ENCODE data around the gene GATA1.

GATA1 gene

DNA sequence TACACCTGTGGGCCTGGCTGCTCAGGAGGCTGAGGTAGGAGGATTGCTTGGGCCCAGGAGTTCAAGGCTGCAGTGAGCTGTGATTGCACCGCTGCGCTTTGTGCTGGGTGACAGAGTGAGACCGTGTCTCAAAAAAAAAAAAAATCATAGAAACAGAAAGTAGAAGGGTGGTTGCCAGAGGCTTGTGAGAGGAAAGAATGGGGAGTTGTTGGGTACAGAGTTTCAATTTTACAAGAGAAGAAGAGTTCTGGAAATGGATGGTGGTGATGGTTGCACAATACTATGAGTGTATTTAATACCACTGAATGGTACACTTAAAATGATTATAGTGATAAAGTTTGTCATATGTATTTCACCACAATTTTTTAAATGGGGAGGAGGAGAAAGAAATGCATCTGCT lies 35.0 kb upstream of the GATA1 start:
- H3K9ac ChIP-seq (ENCODE audit: low read depth, low read length, poor library complexity), result no peak overlapping the region
- no peak overlapping the region for H2AFZ ChIP-seq (ENCODE audit: low read length)
- no CpG with 5 or more reads among the region's 3 CpGs for WGBS, 2 donors (ENCODE audit: extremely low coverage in 2 of 2, insufficient read length in 2 of 2, insufficient replicate concordance in 1 of 2)

DNA sequence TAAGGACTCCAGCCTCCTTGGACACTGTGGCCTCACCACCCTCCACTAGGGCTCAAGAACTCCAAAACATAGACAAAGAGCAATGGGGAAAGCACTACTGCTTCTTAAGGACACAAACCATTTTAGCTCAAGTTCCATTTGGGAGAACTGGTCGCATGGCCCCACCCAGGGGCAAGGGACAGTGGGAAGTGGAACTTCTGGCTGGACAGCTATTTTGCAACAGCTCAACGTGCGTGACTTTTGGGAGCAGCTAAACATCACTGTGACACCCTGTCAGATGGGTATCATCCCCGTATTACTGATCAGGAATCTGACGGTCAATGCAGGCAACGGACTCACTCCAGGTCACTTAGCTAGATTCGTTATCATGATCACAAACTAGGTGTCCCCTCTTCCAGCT lies 33.9 kb upstream of the GATA1 start:
- H2BK5ac ChIP-seq (ENCODE audit: low read length), result no peak overlapping the region
- H2BK120ac ChIP-seq (ENCODE audit: low read depth, low read length), result no peak overlapping the region
- no peak overlapping the region for H4K8ac ChIP-seq (ENCODE audit: low read depth, low read length)
- no peak overlapping the region for H2BK12ac ChIP-seq (ENCODE audit: low read length)
- no peak overlapping the region for H3K27ac ChIP-seq (replicated peaks; ENCODE audit: low read length)
- no peak overlapping the region for H2BK15ac ChIP-seq (ENCODE audit: low read length)
- no peak overlapping the region for H3K9ac ChIP-seq (ENCODE audit: low read depth, low read length, poor library complexity)
- no peaks in the 10 kb centered on the region for H3K36me3 ChIP-seq (replicated peaks in 1 of 2; ENCODE audit: control insufficient read depth in 2 of 2, insufficient read depth in 2 of 2, low read length in 2 of 2)
- H3K4ac ChIP-seq (ENCODE audit: low read length), result no peak overlapping the region
- no peak overlapping the region for H3K23ac ChIP-seq (ENCODE audit: low read depth, low read length, poor library complexity)
- no peak overlapping the region for H3K18ac ChIP-seq (ENCODE audit: low read length)
- no peaks in the 10 kb centered on the region for H3K79me1 ChIP-seq (ENCODE audit: low read depth, low read length)
- no peaks in the 10 kb centered on the region for H3K4me1 ChIP-seq (ENCODE audit: control insufficient read depth in 2 of 2, insufficient read depth in 1 of 2, low read depth in 1 of 2, low read length in 2 of 2)
- WGBS, 2 donors (ENCODE audit: extremely low coverage in 2 of 2, insufficient read length in 2 of 2, insufficient replicate concordance in 1 of 2), result no CpG with 5 or more reads among the region's 7 CpGs
- no peak overlapping the region for H4K91ac ChIP-seq (ENCODE audit: low read depth, low read length, poor library complexity)
- H3K9me3 ChIP-seq (replicated peaks in 1 of 2; ENCODE audit: control insufficient read depth in 2 of 2, insufficient read depth in 1 of 2, low read depth in 1 of 2, low read length in 2 of 2), result no peaks in the 10 kb centered on the region
- no peak overlapping the region for H3K4me2 ChIP-seq (ENCODE audit: insufficient read depth, low read length, poor library complexity, severe bottlenecking)
- H2AK5ac ChIP-seq (ENCODE audit: low read depth, low read length), result no peak overlapping the region
- no peak overlapping the region for H3K4me3 ChIP-seq (ENCODE audit: low read length in 2 of 2)
- no peak for DNase-seq (ENCODE audit: low spot score)
- peaks cover 0 to 14% (median 0%) of the 10 kb centered on the region in 3 experiments for H3K27me3 ChIP-seq (ENCODE audit: control insufficient read depth in 3 of 3, insufficient read depth in 3 of 3, low read depth in 1 of 3, low read length in 3 of 3)
- no peak overlapping the region for H2AFZ ChIP-seq (ENCODE audit: low read length)
- H3K14ac ChIP-seq (ENCODE audit: low read length), result no peak overlapping the region

More for the DNA sequence above, 35.0 kb upstream of the GATA1 start:
- Histone ChIP-seq H3K4me3 (ENCODE audit: low read length in 2 of 2) (no peak overlapping the region), H2BK15ac (ENCODE audit: low read length) (no peak overlapping the region), H3K14ac (ENCODE audit: low read length) (no peak overlapping the region), H3K79me1 (ENCODE audit: low read depth, low read length) (no peaks in the 10 kb centered on the region), H3K4ac (ENCODE audit: low read length) (no peak overlapping the region), H2BK12ac (ENCODE audit: low read length) (no peak overlapping the region), H3K4me1 (ENCODE audit: control insufficient read depth in 2 of 2, insufficient read depth in 1 of 2, low read depth in 1 of 2, low read length in 2 of 2) (no peaks in the 10 kb centered on the region), H3K27ac (replicated peaks; ENCODE audit: low read length) (no peak overlapping the region), H3K27me3 (ENCODE audit: control insufficient read depth in 3 of 3, insufficient read depth in 3 of 3, low read depth in 1 of 3, low read length in 3 of 3) (peaks cover 0 to 13% (median 0%) of the 10 kb centered on the region in 3 experiments), H4K8ac (ENCODE audit: low read depth, low read length) (no peak overlapping the region), H3K18ac (ENCODE audit: low read length) (no peak overlapping the region), H3K9me3 (replicated peaks in 1 of 2; ENCODE audit: control insufficient read depth in 2 of 2, insufficient read depth in 1 of 2, low read depth in 1 of 2, low read length in 2 of 2) (no peaks in the 10 kb centered on the region), H2BK5ac (ENCODE audit: low read length) (no peak overlapping the region), H3K4me2 (ENCODE audit: insufficient read depth, low read length, poor library complexity, severe bottlenecking) (no peak overlapping the region), H4K91ac (ENCODE audit: low read depth, low read length, poor library complexity) (no peak overlapping the region), H2BK120ac (ENCODE audit: low read depth, low read length) (no peak overlapping the region), H3K36me3 (replicated peaks in 1 of 2; ENCODE audit: control insufficient read depth in 2 of 2, insufficient read depth in 2 of 2, low read length in 2 of 2) (no peaks in the 10 kb centered on the region), H3K23ac (ENCODE audit: low read depth, low read length, poor library complexity) (no peak overlapping the region), H2AK5ac (ENCODE audit: low read depth, low read length) (no peak overlapping the region)
- no peak for DNase-seq (ENCODE audit: low spot score)

DNA sequence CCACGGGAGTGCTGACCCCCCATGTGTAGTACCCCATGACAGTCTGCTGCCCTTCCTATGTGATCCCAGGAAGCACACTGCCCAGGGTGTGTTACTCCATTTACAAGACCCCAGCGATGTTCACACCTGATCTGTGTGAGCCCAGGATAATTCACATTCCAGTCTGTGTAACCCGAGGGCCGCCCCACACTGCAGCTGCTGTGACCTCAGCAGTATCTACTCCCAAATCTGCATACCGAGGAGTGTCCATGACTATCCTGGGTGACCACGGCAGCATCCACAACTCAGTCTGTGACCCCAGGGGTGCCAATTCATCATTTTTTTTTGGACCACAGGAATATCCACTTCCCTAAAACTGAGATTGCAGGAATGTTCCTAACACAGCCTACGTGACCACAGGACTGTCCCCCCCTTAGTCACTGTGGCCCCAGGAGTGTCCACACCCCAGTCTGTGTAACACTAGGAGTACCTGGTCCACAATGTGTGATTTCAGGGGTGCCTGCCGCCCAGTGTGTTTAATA lies 32.6 kb upstream of the GATA1 start:
- Histone ChIP-seq H3K4ac (ENCODE audit: low read length) (no peak overlapping the region), H3K9me3 (replicated peaks in 1 of 2; ENCODE audit: control insufficient read depth in 2 of 2, insufficient read depth in 1 of 2, low read depth in 1 of 2, low read length in 2 of 2) (no peaks in the 10 kb centered on the region), H3K4me2 (ENCODE audit: insufficient read depth, low read length, poor library complexity, severe bottlenecking) (no peak overlapping the region), H3K9ac (ENCODE audit: low read depth, low read length, poor library complexity) (no peak overlapping the region), H2BK15ac (ENCODE audit: low read length) (no peak overlapping the region), H3K4me1 (ENCODE audit: control insufficient read depth in 2 of 2, insufficient read depth in 1 of 2, low read depth in 1 of 2, low read length in 2 of 2) (no peaks in the 10 kb centered on the region), H3K18ac (ENCODE audit: low read length) (no peak overlapping the region), H3K36me3 (replicated peaks in 1 of 2; ENCODE audit: control insufficient read depth in 2 of 2, insufficient read depth in 2 of 2, low read length in 2 of 2) (no peaks in the 10 kb centered on the region), H4K91ac (ENCODE audit: low read depth, low read length, poor library complexity) (no peak overlapping the region), H2BK120ac (ENCODE audit: low read depth, low read length) (no peak overlapping the region), H2AK5ac (ENCODE audit: low read depth, low read length) (no peak overlapping the region), H2BK5ac (ENCODE audit: low read length) (no peak overlapping the region), H4K8ac (ENCODE audit: low read depth, low read length) (no peak overlapping the region), H2BK12ac (ENCODE audit: low read length) (no peak overlapping the region), H2AFZ (ENCODE audit: low read length) (no peak overlapping the region), H3K27ac (replicated peaks; ENCODE audit: low read length) (no peak overlapping the region), H3K79me1 (ENCODE audit: low read depth, low read length) (no peaks in the 10 kb centered on the region), H3K14ac (ENCODE audit: low read length) (no peak overlapping the region), H3K4me3 (ENCODE audit: low read length in 2 of 2) (no peak overlapping the region), H3K27me3 (ENCODE audit: control insufficient read depth in 3 of 3, insufficient read depth in 3 of 3, low read depth in 1 of 3, low read length in 3 of 3) (peaks cover 0 to 21% (median 0%) of the 10 kb centered on the region in 3 experiments), H3K23ac (ENCODE audit: low read depth, low read length, poor library complexity) (no peak overlapping the region)
- no CpG with 5 or more reads among the region's 8 CpGs for WGBS, 2 donors (ENCODE audit: extremely low coverage in 2 of 2, insufficient read length in 2 of 2, insufficient replicate concordance in 1 of 2)
- no peak for DNase-seq (ENCODE audit: low spot score)

DNA sequence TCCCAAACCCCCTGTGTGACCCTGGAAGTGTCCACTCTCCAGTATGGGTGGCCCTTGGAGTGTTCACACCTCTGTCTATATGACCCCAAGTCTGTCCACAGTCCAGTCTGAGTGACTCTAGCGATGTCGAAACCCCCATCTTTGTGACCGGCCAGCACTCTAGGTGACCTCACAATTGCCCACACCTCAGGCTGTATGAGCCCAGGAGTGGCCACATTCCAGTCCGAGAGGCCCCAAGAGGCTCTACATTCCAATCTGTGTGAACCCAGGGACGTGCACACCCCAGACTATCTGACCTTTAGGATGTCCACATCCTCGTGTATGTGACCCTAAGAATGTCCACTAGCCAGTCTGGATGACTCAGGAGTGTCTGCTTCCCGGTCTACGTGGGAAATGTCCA lies 32.2 kb upstream of the GATA1 start:
- Histone ChIP-seq H2BK12ac (ENCODE audit: low read length) (no peak overlapping the region), H3K18ac (ENCODE audit: low read length) (no peak overlapping the region), H2AFZ (ENCODE audit: low read length) (no peak overlapping the region), H3K23ac (ENCODE audit: low read depth, low read length, poor library complexity) (no peak overlapping the region), H3K36me3 (replicated peaks in 1 of 2; ENCODE audit: control insufficient read depth in 2 of 2, insufficient read depth in 2 of 2, low read length in 2 of 2) (no peaks in the 10 kb centered on the region), H3K79me1 (ENCODE audit: low read depth, low read length) (no peaks in the 10 kb centered on the region), H3K9me3 (replicated peaks in 1 of 2; ENCODE audit: control insufficient read depth in 2 of 2, insufficient read depth in 1 of 2, low read depth in 1 of 2, low read length in 2 of 2) (no peaks in the 10 kb centered on the region), H3K4me3 (ENCODE audit: low read length in 2 of 2) (no peak overlapping the region), H2BK5ac (ENCODE audit: low read length) (no peak overlapping the region), H4K8ac (ENCODE audit: low read depth, low read length) (no peak overlapping the region), H3K14ac (ENCODE audit: low read length) (no peak overlapping the region), H3K4me2 (ENCODE audit: insufficient read depth, low read length, poor library complexity, severe bottlenecking) (no peak overlapping the region), H2AK5ac (ENCODE audit: low read depth, low read length) (no peak overlapping the region), H3K9ac (ENCODE audit: low read depth, low read length, poor library complexity) (no peak overlapping the region), H3K27me3 (ENCODE audit: control insufficient read depth in 3 of 3, insufficient read depth in 3 of 3, low read depth in 1 of 3, low read length in 3 of 3) (peaks cover 0 to 21% (median 0%) of the 10 kb centered on the region in 3 experiments), H3K4me1 (ENCODE audit: control insufficient read depth in 2 of 2, insufficient read depth in 1 of 2, low read depth in 1 of 2, low read length in 2 of 2) (no peaks in the 10 kb centered on the region), H2BK15ac (ENCODE audit: low read length) (no peak overlapping the region), H2BK120ac (ENCODE audit: low read depth, low read length) (no peak overlapping the region), H4K91ac (ENCODE audit: low read depth, low read length, poor library complexity) (no peak overlapping the region), H3K4ac (ENCODE audit: low read length) (no peak overlapping the region), H3K27ac (replicated peaks; ENCODE audit: low read length) (no peak overlapping the region)
- WGBS, 2 donors (ENCODE audit: extremely low coverage in 2 of 2, insufficient read length in 2 of 2, insufficient replicate concordance in 1 of 2), result no CpG with 5 or more reads among the region's 8 CpGs
- no peak for DNase-seq (ENCODE audit: low spot score)

All from neuronal stem cell (in vitro differentiated cells).